Right cardiac atrium (tissue), 5 donors: ENCODE measurements around the gene GARIN6. TPM values are rescaled to one million over a fixed set of nuclear protein-coding genes. Genes with fewer than 3 reads are reported as not detected.

Experiments
- ATAC-seq, 2 donors: fragments of 200-7000 bp; cut with Tn5 transposase; one replicate each; pipeline versions ENCODE4 v1.8.0 to v1.9.1; 2020; ENCODE audit warnings: moderate library complexity in 2 of 2, mild to moderate bottlenecking in 1 of 2
- DNase-seq, 3 donors: peaks; one replicate each; pipeline ENCODE4 v3.0.0-alpha.2; 2020
- H3K27ac ChIP-seq: one replicate; pipeline ENCODE4 v1.5.1; 2013; ENCODE audit warnings: mild to moderate bottlenecking, low read length, control low read depth, moderate library complexity
- H3K27me3 ChIP-seq: one replicate; pipeline ENCODE4 v1.6.1; 2013; ENCODE audit not compliant: control insufficient read depth, insufficient read depth
- H3K4me1 ChIP-seq: one replicate; pipeline ENCODE4 v1.6.1; 2013; ENCODE audit warnings: low read length; ENCODE audit not compliant: control insufficient read depth, insufficient read depth
- H3K4me3 ChIP-seq: one replicate; pipeline ENCODE4 v1.5.1; 2013; ENCODE audit warnings: low read length, control low read depth
- H3K9me3 ChIP-seq: one replicate; pipeline ENCODE4 v1.6.1; 2013; ENCODE audit warnings: low read length; ENCODE audit not compliant: control insufficient read depth
- WGBS: extraction: QIAGEN DNeasy Blood & Tissue Kit; methylation state at CpG from one replicate; pipeline ENCODE4 v1.1.7; 2013; 5-methylcytosine and 5-hydroxymethylcytosine counted together
- intact Hi-C, 4 donors: fragments of 100-400 bp; cut with DNase I; formaldehyde crosslinking; loops; one replicate each; pipeline versions ENCODE4 v1.11.0 to v1.14.0; 2022 to 2023
- polyA plus RNA-seq: library from polyadenylated mRNA; stranded (reverse); fragments of 200-250 nt; gene quantifications from one replicate; pipeline ENCODE4 v1.2.3, GENCODE V29; 2013
- total RNA-seq, 4 donors: library from RNA; stranded (reverse); fragmentation: NEBNext Ultra II Directional; extraction: Animal tissue kit (Norgen Biotek cat#: 25700); gene quantifications; one replicate each; pipeline ENCODE4 v1.2.1, GENCODE V29; 2021
- donor health status: healthy with polysubstance abuse.
- donor health status: DM: no; HTN: yes; CAD: no.
- donor health status: DM: no; HTN: no; CAD: no.
- donor health status: DM: no; HTN: yes; CAD: no; lungs with severe emphysema.
- donor health status: DM: yes; HTN: yes; CAD: no.

The GARIN6 gene
- total and polyA plus RNA-seq, 5 donors = not detected

- H3K9me3 ChIP-seq = no peaks in the 10 kb centered on the region
- ATAC-seq = no peak
- no peak overlapping the region for H3K4me3 ChIP-seq
- H3K4me1 ChIP-seq = no peaks in the 10 kb centered on the region
- no peak overlapping the region for H3K27ac ChIP-seq
- intact Hi-C loops = no loop called here
- H3K27me3 ChIP-seq = no peaks in the 10 kb centered on the region
- no peak for DNase-seq
- whole genome bisulfite sequencing = 39% methylated on average over 2 of the region's 2 CpGs
Measured at GRCh38 chr12:99644629-99645028, 2.9 kb upstream of the GARIN6 start.

DNA sequence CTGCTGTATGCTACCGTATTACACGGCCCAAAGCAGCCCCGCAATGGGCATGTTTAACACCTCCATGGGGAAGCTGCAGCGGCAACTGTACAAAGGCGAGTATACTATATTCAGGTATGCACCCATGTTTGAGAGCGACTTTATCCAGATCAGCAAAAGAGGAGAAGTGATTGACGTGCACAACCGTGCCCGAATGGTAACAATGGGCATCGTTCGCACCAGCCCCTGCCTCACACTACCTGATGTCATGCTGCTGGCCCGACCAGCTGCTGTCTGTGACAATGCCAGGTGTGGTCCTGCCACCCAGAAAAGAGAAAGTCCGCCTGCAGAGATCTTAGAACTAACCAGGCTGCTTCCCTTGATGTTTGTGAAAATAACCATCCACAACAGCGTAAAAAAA, 630 bp downstream of the GARIN6 start:
- DNase-seq (no peak), ATAC-seq (no peak)
- intact Hi-C loops = no loop called here
- no peak overlapping the region for H3K4me3 ChIP-seq
- no peak overlapping the region for H3K27ac ChIP-seq
- H3K4me1 ChIP-seq = no peaks in the 10 kb centered on the region
- no peaks in the 10 kb centered on the region for H3K27me3 ChIP-seq
- 89% methylated on average over 14 of the region's 14 CpGs for WGBS
- H3K9me3 ChIP-seq = no peaks in the 10 kb centered on the region

GRCh38 chr12:99649551-99649950, 2.0 kb downstream of the GARIN6 start:
- no peak for ATAC-seq
- H3K4me1 ChIP-seq = no peaks in the 10 kb centered on the region
- intact Hi-C loops = no loop called here
- H3K9me3 ChIP-seq = no peaks in the 10 kb centered on the region
- no peak for DNase-seq
- H3K27me3 ChIP-seq = no peaks in the 10 kb centered on the region
- no peak overlapping the region for H3K4me3 ChIP-seq
- WGBS = 36% methylated on average over 1 of the region's 1 CpG
- no peak overlapping the region for H3K27ac ChIP-seq

DNA sequence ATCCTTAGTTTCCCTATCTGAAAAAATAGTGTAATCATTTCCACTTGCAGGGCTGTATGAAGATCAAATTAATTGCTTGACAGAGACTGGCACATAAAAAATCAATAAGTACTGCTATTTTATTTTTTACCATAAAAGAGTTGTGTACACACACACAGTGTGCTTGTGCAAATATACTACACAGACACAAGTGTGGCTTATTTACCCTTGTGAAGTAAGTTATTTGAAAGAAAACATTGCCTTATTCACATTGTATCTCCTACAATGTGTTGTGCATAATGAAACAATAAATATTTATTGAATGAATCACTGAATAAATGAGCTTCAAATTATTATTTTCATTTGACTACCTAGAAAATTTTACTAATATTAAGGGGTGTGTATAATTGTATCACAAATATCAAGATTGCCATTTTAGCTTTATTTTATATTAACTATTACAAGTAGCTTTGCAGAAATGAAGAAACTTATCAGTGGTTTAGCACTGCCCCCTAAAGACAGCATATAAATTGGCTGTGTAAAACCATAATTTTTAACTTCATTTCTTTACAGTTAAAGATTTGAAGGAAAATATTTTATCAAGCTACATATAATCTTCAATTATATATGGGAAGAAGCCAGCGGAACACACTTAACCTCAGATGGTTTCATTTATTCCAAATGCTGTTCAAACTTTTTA, 11.3 kb downstream of the GARIN6 start:
- Histone ChIP-seq H3K27ac (no peak overlapping the region), H3K4me3 (no peak overlapping the region), H3K27me3 (no peaks in the 10 kb centered on the region), H3K9me3 (no peaks in the 10 kb centered on the region), H3K4me1 (no peaks in the 10 kb centered on the region)
- intact Hi-C loops = no loop called here
- DNase-seq (no peak), ATAC-seq (no peak)
- WGBS = 61% methylated on average over 1 of the region's 1 CpG

DNA sequence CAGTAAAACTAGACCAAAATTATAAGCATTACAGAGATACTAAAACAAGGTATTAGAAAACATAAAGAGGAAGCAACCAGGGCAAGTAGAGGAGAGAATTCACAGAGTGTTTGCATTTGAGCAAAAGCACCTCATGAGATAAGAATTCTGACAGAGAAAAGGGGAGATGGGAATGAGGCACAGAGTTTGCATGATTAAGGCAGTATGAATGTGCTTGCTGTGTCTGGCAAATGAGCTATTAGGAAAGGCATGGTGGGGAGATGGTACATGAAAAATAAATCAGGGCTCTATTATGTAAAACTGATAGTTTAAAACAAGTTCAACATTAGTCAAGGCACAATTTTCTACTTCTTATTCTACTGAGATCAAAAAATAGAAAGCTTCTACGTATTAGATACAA, 23.1 kb downstream of the GARIN6 start:
- no peak overlapping the region for H3K27ac ChIP-seq
- no peaks in the 10 kb centered on the region for H3K4me1 ChIP-seq
- ATAC-seq (no peak), DNase-seq (no peak)
- H3K9me3 ChIP-seq = no peaks in the 10 kb centered on the region
- no peak overlapping the region for H3K4me3 ChIP-seq
- intact Hi-C loops = no loop called here
- no peaks in the 10 kb centered on the region for H3K27me3 ChIP-seq
- 69% methylated on average over 1 of the region's 1 CpG for WGBS

DNA sequence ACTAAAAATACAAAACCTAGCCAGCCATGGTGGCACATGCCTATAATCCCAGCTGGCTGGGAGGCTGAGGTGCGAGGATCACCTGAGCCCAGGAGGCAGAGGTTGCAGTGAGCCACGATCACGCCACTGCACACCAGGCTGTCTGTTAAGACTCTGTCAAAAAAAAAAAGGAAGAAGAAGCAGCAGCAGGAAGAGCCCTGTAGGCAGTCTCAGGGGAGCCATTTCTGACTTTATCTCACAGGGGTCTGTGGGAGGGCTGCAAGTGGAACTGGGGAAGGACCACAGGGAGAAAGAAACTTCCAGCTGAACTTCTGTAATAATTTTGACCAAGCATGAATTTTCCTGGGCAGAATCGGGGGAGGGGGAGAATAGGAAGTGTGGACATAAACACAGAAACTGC, 32.7 kb downstream of the GARIN6 start:
- 61% methylated on average over 4 of the region's 4 CpGs for WGBS
- intact Hi-C loops = no loop called here
- Histone ChIP-seq H3K27me3 (no peaks in the 10 kb centered on the region), H3K4me1 (no peaks in the 10 kb centered on the region), H3K27ac (no peak overlapping the region), H3K4me3 (no peak overlapping the region), H3K9me3 (no peaks in the 10 kb centered on the region)
- no peak for DNase-seq
- ATAC-seq = no peak

DNA sequence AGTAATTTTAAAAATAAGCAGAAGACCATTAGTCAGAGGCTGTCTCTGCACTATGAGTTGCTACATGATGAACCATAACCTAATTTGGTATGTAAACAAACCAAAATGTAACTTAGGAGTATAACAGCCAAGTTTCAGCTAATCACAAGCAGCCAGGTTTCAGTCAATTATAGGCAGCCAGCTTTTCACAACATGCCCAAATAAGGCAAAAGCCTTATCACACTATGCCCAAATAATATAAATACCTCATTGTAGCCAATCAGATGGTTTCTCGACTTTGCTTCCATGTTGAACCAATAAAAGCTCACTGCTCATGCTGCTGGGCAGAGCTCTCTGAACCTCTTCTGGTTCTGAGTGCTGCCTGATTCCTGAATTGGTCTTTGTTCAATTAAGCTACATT, 38.6 kb downstream of the GARIN6 start:
- Histone ChIP-seq H3K27me3 (no peaks in the 10 kb centered on the region), H3K4me1 (no peaks in the 10 kb centered on the region), H3K27ac (no peak overlapping the region), H3K4me3 (no peak overlapping the region), H3K9me3 (no peaks in the 10 kb centered on the region)
- 73% methylated on average over 1 of the region's 1 CpG for WGBS
- no peak for DNase-seq
- intact Hi-C loops = no loop called here
- no peak for ATAC-seq

DNA sequence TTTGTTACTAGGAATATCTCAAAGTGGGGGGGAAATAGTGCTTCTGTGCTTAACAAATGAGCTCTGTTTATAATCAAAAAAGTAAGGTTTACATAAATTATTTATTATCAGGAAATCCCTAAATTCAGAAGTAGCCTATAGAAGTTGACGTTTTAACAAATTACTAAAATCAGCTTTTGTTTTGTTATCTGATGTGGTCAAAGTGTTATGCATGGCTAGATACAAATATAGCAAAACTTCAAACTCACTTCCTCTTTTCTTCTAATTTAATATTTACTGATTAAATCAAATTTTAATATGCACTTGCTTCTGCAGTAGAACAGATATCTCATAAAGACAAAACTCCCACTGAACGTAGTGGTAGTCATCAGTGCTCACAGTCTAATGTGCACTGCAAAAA, 47.5 kb downstream of the GARIN6 start:
- Histone ChIP-seq H3K27me3 (no peaks in the 10 kb centered on the region), H3K4me3 (no peak overlapping the region), H3K9me3 (no peaks in the 10 kb centered on the region), H3K27ac (no peak overlapping the region), H3K4me1 (no peaks in the 10 kb centered on the region)
- ATAC-seq (no peak), DNase-seq (no peak)
- intact Hi-C loops = no loop called here
- 50% methylated on average over 2 of the region's 2 CpGs for WGBS
